ENCODE data around the gene SUPT7L.
A peak's percentile ranks its signal among the peaks of the same experiment; 100 is the strongest.

SUPT7L gene

GRCh38 chr2:27663285-27664153, at the start of gene SUPT7L, which contains the start of gene SLC4A1AP:
SUPT7L (minus strand) TSS chr2:27663614; CDS start chr2:27662192, 1,422 bp downstream.
SLC4A1AP (plus strand) TSS chr2:27663889; CDS start chr2:27663915, 26 bp downstream.
- TF ChIP-seq CTCF (conservative IDR thresholded peaks at IDR 0.05; ENCODE audit: low read depth, low read length) = peak; percentile 15
- H3K4me3 ChIP-seq (ENCODE audit: low read depth, low read length) = peak within 1 kb of the TSS; percentile 92
- peak; percentile 92 for DNase-seq (ENCODE audit: low read depth)

- no peak for TF ChIP-seq CTCF (conservative IDR thresholded peaks at IDR 0.05; ENCODE audit: low read depth, low read length)
- no peak for DNase-seq (ENCODE audit: low read depth)
- no peak overlapping the region for H3K4me3 ChIP-seq (ENCODE audit: low read depth, low read length)
Observed at GRCh38 chr2:27713201-27713600, 49.8 kb upstream of the SUPT7L start.

- no peak for TF ChIP-seq CTCF (conservative IDR thresholded peaks at IDR 0.05; ENCODE audit: low read depth, low read length)
- no peak overlapping the region for H3K4me3 ChIP-seq (ENCODE audit: low read depth, low read length)
- no peak for DNase-seq (ENCODE audit: low read depth)
Observed at GRCh38 chr2:27712522-27712921, 49.1 kb upstream of the SUPT7L start.

- no peak for TF ChIP-seq CTCF (conservative IDR thresholded peaks at IDR 0.05; ENCODE audit: low read depth, low read length)
- H3K4me3 ChIP-seq (ENCODE audit: low read depth, low read length) = no peak overlapping the region
- DNase-seq (ENCODE audit: low read depth) = no peak
Observed at GRCh38 chr2:27711804-27712203, 48.4 kb upstream of the SUPT7L start.

GRCh38 chr2:27710640-27711430, 47.4 kb upstream of the SUPT7L start:
- peak; percentile 69 for DNase-seq (ENCODE audit: low read depth)
- TF ChIP-seq CTCF (conservative IDR thresholded peaks at IDR 0.05; ENCODE audit: low read depth, low read length) = no peak
- H3K4me3 ChIP-seq (ENCODE audit: low read depth, low read length) = no peak overlapping the region

GRCh38 chr2:27709960-27710575, 46.7 kb upstream of the SUPT7L start:
- DNase-seq (ENCODE audit: low read depth) = no peak
- H3K4me3 ChIP-seq (ENCODE audit: low read depth, low read length) = no peak overlapping the region
- TF ChIP-seq CTCF (conservative IDR thresholded peaks at IDR 0.05; ENCODE audit: low read depth, low read length) = no peak
